Thyroid gland (tissue), 4 donors: ENCODE results near the gene B4GALT5.

Experiments
- POLR2A ChIP-seq, 2 donors: fragments of 450-650 bp; IDR thresholded peaks; one replicate each; pipeline ENCODE4 v1.6.1; 2017; ENCODE audit warnings: antibody characterized with exemption in 2 of 2, mild to moderate bottlenecking in 2 of 2, moderate library complexity in 1 of 2
- TF ChIP-seq, protein P1 (sequence below), 6 experiments: fragments of 200-600 bp in 3 of 6; fragments of 450-650 bp in 3 of 6; sonication (generic) in 3 of 6; IDR thresholded peaks; one replicate each; pipeline ENCODE4 v1.5.1; 2016 to 2019; ENCODE audit warnings: antibody characterized with exemption in 6 of 6, mild to moderate bottlenecking in 2 of 6, inconsistent platforms in 1 of 6, moderate library complexity in 1 of 6

DNA sequence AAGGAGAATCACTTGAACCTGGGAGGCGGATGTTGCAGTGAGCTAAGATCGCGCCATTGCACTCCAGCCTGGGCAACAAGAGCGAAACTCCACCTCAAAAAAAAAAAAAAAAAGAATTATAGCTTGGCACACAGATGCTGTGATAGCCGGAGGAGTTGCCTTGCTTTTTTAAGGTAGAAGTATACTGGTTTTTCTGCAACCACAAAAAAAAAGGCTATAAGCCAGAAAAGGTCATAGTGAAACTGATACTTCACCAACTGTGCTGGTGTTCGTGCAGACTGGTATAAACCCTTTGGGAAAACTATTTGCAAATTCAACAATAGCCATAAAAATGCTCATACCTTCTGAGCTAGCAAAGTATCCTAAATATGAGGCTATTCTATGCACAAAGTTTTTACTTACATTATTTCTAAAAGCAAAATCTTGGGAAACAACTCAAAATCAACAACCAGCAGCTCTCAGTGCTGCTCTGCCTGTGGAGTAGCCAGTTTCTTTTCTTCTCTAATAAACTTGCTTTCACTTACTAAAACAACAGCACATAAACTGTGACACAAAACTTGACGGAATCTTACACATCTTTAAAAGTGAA, 44.0 kb downstream of the B4GALT5 start:
- TF ChIP-seq POLR2A (IDR thresholded peaks at IDR 0.05): no peak
- TF ChIP-seq, protein P1, sequence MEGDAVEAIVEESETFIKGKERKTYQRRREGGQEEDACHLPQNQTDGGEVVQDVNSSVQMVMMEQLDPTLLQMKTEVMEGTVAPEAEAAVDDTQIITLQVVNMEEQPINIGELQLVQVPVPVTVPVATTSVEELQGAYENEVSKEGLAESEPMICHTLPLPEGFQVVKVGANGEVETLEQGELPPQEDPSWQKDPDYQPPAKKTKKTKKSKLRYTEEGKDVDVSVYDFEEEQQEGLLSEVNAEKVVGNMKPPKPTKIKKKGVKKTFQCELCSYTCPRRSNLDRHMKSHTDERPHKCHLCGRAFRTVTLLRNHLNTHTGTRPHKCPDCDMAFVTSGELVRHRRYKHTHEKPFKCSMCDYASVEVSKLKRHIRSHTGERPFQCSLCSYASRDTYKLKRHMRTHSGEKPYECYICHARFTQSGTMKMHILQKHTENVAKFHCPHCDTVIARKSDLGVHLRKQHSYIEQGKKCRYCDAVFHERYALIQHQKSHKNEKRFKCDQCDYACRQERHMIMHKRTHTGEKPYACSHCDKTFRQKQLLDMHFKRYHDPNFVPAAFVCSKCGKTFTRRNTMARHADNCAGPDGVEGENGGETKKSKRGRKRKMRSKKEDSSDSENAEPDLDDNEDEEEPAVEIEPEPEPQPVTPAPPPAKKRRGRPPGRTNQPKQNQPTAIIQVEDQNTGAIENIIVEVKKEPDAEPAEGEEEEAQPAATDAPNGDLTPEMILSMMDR (IDR thresholded peaks at IDR 0.05): no peak
